Esophagus squamous epithelium (tissue), 5 donors: ENCODE results near the gene CLEC20A. TPM values are rescaled to one million over a fixed set of nuclear protein-coding genes. Genes with fewer than 3 reads are reported as not detected.

Experiments used
- DNase-seq: peaks from one replicate; lab custom pipeline; 2025; lab: John Stamatoyannopoulos, UW
- H3K27ac ChIP-seq, 4 donors: fragments of 200-600 bp; sonication (generic); one replicate each; pipeline ENCODE4 v1.5.1; 2016 to 2019; ENCODE audit warnings: mild to moderate bottlenecking in 1 of 4
- H3K27me3 ChIP-seq, 4 donors: fragments of 200-600 bp; sonication (generic); 1 replicate in 3 of 4; 2 replicates in 1 of 4; pipeline versions ENCODE4 v1.5.1 to v1.6.0; 2017 to 2021; ENCODE audit warnings: antibody characterized with exemption in 1 of 4
- H3K36me3 ChIP-seq, 3 donors: fragments of 200-600 bp; sonication (generic); one replicate each; pipeline ENCODE4 v1.5.1; 2016 to 2019
- H3K4me1 ChIP-seq, 3 donors: fragments of 200-600 bp; sonication (generic); one replicate each; pipeline ENCODE4 v1.5.1; 2017 to 2019
- H3K4me3 ChIP-seq, 4 donors: fragments of 200-600 bp; sonication (generic); 1 replicate in 3 of 4; 2 replicates in 1 of 4; pipeline ENCODE4 v1.5.1; 2016 to 2019; ENCODE audit warnings: mild to moderate bottlenecking in 2 of 4, moderate library complexity in 1 of 4
- H3K9me3 ChIP-seq, 3 donors: fragments of 200-600 bp; sonication (generic); one replicate each; pipeline ENCODE4 v1.5.1; 2016 to 2019
- CTCF ChIP-seq, 6 experiments: fragments of 450-650 bp in 4 of 6; fragments of 200-600 bp in 2 of 6; sonication (generic) in 2 of 6; IDR thresholded peaks; one replicate each; pipeline ENCODE4 v1.5.1; 2016 to 2019; ENCODE audit warnings: antibody characterized with exemption in 6 of 6, mild to moderate bottlenecking in 4 of 6, moderate library complexity in 4 of 6
- POLR2A ChIP-seq, 4 donors: fragments of 450-650 bp; IDR thresholded peaks; one replicate each; pipeline ENCODE4 v1.6.1; 2017; ENCODE audit warnings: antibody characterized with exemption in 4 of 4, mild to moderate bottlenecking in 4 of 4, moderate library complexity in 3 of 4
- WGBS, 2 donors: methylation state at CpG; one replicate each; pipeline ENCODE4 v1.1.5; 2018; 5-methylcytosine and 5-hydroxymethylcytosine counted together
- intact Hi-C: fragments of 100-400 bp; cut with DNase I; formaldehyde crosslinking; loops from one replicate; pipeline ENCODE4 v1.15.0; 2022
- total RNA-seq, 4 donors: library from RNA; depleted of rRNA; stranded (reverse); fragments of >200 nt; gene quantifications; one replicate each; pipeline ENCODE4 v1.1.0, GENCODE V29; 2016
- donor health status: DM: yes; HTN: yes; CAD: no.

CLEC20A gene
- total RNA-seq, result not detected

GRCh38 chr1:178496410-178497135 lies at the start of gene CLEC20A:
Gene CLEC20A (minus strand): TSS chr1:178496964. CDS start chr1:178496939, 25 bp downstream.
- no peak for DNase-seq
- TF ChIP-seq CTCF (IDR thresholded peaks at IDR 0.05) (no peak), POLR2A (IDR thresholded peaks at IDR 0.05) (no peak)
- H3K9me3 ChIP-seq, result no peaks in the 10 kb centered on the region
- 94 to 95% methylated on average over 17 to 22 of the region's 26 CpGs for WGBS, 2 donors
- intact Hi-C loops, result no loop called here
- no peaks in the 10 kb centered on the region for H3K4me1 ChIP-seq
- H3K27ac ChIP-seq, result no peak within 1 kb of the TSS
- no peaks in the 10 kb centered on the region for H3K36me3 ChIP-seq
- no peak within 1 kb of the TSS for H3K4me3 ChIP-seq
- H3K27me3 ChIP-seq, result no peaks in the 10 kb centered on the region

- intact Hi-C loops, result loop anchor here (5.0 kb wide), 1 partner anchor 208 kb away; no protein-coding TSS in a partner anchor
- H3K27me3 ChIP-seq, result no peaks in the 10 kb centered on the region
- no peak overlapping the region for H3K4me3 ChIP-seq
- H3K27ac ChIP-seq, result peak overlapping the region in 1 of 4 donors; percentile 87
- no peaks in the 10 kb centered on the region for H3K9me3 ChIP-seq
- WGBS, 2 donors, result 71% methylated on average over 9 of the region's 9 CpGs
- DNase-seq, result no peak
- TF ChIP-seq CTCF (IDR thresholded peaks at IDR 0.05), result no peak
- TF ChIP-seq POLR2A (IDR thresholded peaks at IDR 0.05), result no peak
- peaks cover 6 to 52% (median 24%) of the 10 kb centered on the region in 3 donors for H3K4me1 ChIP-seq
- peaks cover 0 to 26% (median 0%) of the 10 kb centered on the region in 3 donors for H3K36me3 ChIP-seq
Observed at GRCh38 chr1:178544531-178544930, 47.8 kb upstream of the CLEC20A start.

- no peaks in the 10 kb centered on the region for H3K27me3 ChIP-seq
- H3K9me3 ChIP-seq, result no peaks in the 10 kb centered on the region
- DNase-seq, result no peak
- H3K4me1 ChIP-seq, result peaks cover 15 to 65% (median 28%) of the 10 kb centered on the region in 3 donors
- peak overlapping the region; percentile 74 to 91 (median 84) for H3K4me3 ChIP-seq
- H3K27ac ChIP-seq, result peak overlapping the region; percentile 85 to 89 (median 88)
- WGBS, 2 donors, result 13 to 28% methylated on average over 6 to 9 of the region's 10 CpGs
- intact Hi-C loops, result loop anchor here (5.0 kb wide), 1 partner anchor 209 kb away; no protein-coding TSS in a partner anchor
- peaks cover 0 to 18% (median 0%) of the 10 kb centered on the region in 3 donors for H3K36me3 ChIP-seq
- TF ChIP-seq CTCF (IDR thresholded peaks at IDR 0.05), result no peak
- TF ChIP-seq POLR2A (IDR thresholded peaks at IDR 0.05), result no peak
Observed at GRCh38 chr1:178543290-178543607, 46.5 kb upstream of the CLEC20A start.

- DNase-seq, result peak; percentile 39
- WGBS, 2 donors, result 0 to 1% methylated on average over 6 to 14 of the region's 66 CpGs
- peaks cover 20 to 70% (median 31%) of the 10 kb centered on the region in 3 donors for H3K4me1 ChIP-seq
- TF ChIP-seq CTCF (IDR thresholded peaks at IDR 0.05) (peak; percentile 96 to 99 (median 98)), POLR2A (IDR thresholded peaks at IDR 0.05) (no peak)
- no peaks in the 10 kb centered on the region for H3K27me3 ChIP-seq
- no peaks in the 10 kb centered on the region for H3K9me3 ChIP-seq
- intact Hi-C loops, result loop anchor here (5.0 kb wide), 1 partner anchor 210 kb away; no protein-coding TSS in a partner anchor
- peak overlapping the region; percentile 74 to 91 (median 84) for H3K4me3 ChIP-seq
- peaks cover 0 to 13% (median 0%) of the 10 kb centered on the region in 3 donors for H3K36me3 ChIP-seq
- H3K27ac ChIP-seq, result peak overlapping the region; percentile 85 to 89 (median 88)
Observed at GRCh38 chr1:178542554-178543289, 46.0 kb upstream of the CLEC20A start.
